CD4-positive, alpha-beta T cell treated with Interleukin-12 subunit alpha and Interleukin-12 subunit beta, for 1 hour (primary cell): ENCODE data around the gene CORT.

Experiments
- DNase-seq: peaks from one replicate; pipeline ENCODE4 v3.0.0-alpha.2; 2020

CORT gene

GRCh38 chr1:10479296-10479695 is 29.5 kb downstream of the CORT start:
- no peak for DNase-seq

GRCh38 chr1:10480614-10481013 is 30.8 kb downstream of the CORT start:
- DNase-seq = no peak

GRCh38 chr1:10484521-10484920 is 34.7 kb downstream of the CORT start:
- DNase-seq = no peak

- no peak for DNase-seq
These were observed 39.6 kb downstream of the CORT start for GRCh38 chr1:10489291-10490055.

GRCh38 chr1:10490286-10490970 is 40.6 kb downstream of the CORT start:
- DNase-seq = no peak

GRCh38 chr1:10494418-10494753 is 44.6 kb downstream of the CORT start:
- no peak for DNase-seq

GRCh38 chr1:10494754-10495474 is 45.1 kb downstream of the CORT start:
- DNase-seq = peak; percentile 82

- no peak for DNase-seq
These were observed 45.6 kb downstream of the CORT start for GRCh38 chr1:10495475-10495817.

GRCh38 chr1:10495952-10496351 is 46.1 kb downstream of the CORT start:
- DNase-seq = peak; percentile 26

- DNase-seq = peak; percentile 24
These were observed 47.3 kb downstream of the CORT start for GRCh38 chr1:10497109-10497508.

GRCh38 chr1:10498231-10498630 is 48.4 kb downstream of the CORT start:
- DNase-seq = no peak
